ENCODE measurements around the gene ZMYND19.
"Not testable (repeated sequence)": the region's sequence is repeated elsewhere in the genome, so short reads cannot be mapped to it uniquely, and the experiment has no call there.

DNA sequence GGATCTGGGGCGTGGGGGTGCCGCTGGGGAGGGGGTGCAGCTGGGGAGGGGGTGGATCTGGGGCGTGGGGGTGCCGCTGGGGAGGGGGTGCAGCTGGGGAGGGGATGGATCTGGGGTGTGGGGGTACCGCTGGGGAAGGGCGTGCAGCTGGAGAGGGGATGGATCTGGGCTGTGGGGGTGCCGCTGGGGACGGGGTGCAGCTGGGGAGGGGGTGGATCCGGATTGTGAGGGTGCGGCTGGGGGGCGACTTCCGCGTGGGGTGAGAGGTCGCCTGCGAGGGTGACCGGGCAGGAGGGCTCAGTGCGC is 39.4 kb downstream of the ZMYND19 start:
- TF ChIP-seq, protein P1, sequence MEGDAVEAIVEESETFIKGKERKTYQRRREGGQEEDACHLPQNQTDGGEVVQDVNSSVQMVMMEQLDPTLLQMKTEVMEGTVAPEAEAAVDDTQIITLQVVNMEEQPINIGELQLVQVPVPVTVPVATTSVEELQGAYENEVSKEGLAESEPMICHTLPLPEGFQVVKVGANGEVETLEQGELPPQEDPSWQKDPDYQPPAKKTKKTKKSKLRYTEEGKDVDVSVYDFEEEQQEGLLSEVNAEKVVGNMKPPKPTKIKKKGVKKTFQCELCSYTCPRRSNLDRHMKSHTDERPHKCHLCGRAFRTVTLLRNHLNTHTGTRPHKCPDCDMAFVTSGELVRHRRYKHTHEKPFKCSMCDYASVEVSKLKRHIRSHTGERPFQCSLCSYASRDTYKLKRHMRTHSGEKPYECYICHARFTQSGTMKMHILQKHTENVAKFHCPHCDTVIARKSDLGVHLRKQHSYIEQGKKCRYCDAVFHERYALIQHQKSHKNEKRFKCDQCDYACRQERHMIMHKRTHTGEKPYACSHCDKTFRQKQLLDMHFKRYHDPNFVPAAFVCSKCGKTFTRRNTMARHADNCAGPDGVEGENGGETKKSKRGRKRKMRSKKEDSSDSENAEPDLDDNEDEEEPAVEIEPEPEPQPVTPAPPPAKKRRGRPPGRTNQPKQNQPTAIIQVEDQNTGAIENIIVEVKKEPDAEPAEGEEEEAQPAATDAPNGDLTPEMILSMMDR (IDR thresholded peaks at IDR 0.05), result not testable (repeated sequence)
- TF ChIP-seq POLR2A (IDR thresholded peaks at IDR 0.05), result not testable (repeated sequence)

Measured in adrenal gland (tissue), 5 donors.